ENCODE results near the gene PRSS58.

Gene PRSS58

GRCh38 chr7:142263598-142264380 lies 5.9 kb upstream of the PRSS58 start:
- Mint-ChIP-seq H3K4me1 (no peaks in the 10 kb centered on the region), H3K36me3 (no peaks in the 10 kb centered on the region), H3K4me3 (no peak overlapping the region), H3K9me3 (no peaks in the 10 kb centered on the region), H3K27me3 (no peaks in the 10 kb centered on the region), H3K27ac (no peak overlapping the region)
- no peak for DNase-seq
- CTCF ChIA-PET = no interaction called here

- no peaks in the 10 kb centered on the region for H3K4me1 Mint-ChIP-seq
- CTCF ChIA-PET = no interaction called here
- H3K36me3 Mint-ChIP-seq = no peaks in the 10 kb centered on the region
- H3K4me3 Mint-ChIP-seq = no peak overlapping the region
- peaks cover 4% of the 10 kb centered on the region for H3K27me3 Mint-ChIP-seq
- no peak overlapping the region for H3K27ac Mint-ChIP-seq
- no peaks in the 10 kb centered on the region for H3K9me3 Mint-ChIP-seq
- no peak for DNase-seq
Measured at GRCh38 chr7:142250705-142251104, 7.2 kb downstream of the PRSS58 start.

- Mint-ChIP-seq H3K27me3 (peaks cover 4% of the 10 kb centered on the region), H3K9me3 (no peaks in the 10 kb centered on the region), H3K4me1 (no peaks in the 10 kb centered on the region), H3K4me3 (no peak overlapping the region), H3K36me3 (no peaks in the 10 kb centered on the region), H3K27ac (no peak overlapping the region)
- CTCF ChIA-PET = interaction anchor here (0.8 kb wide), 1 partner anchor 29 kb away, joined by 3 read pairs; no protein-coding TSS in a partner anchor
- no peak for DNase-seq
Measured at GRCh38 chr7:142249918-142250317, 7.9 kb downstream of the PRSS58 start.

- DNase-seq = no peak
- no peak overlapping the region for H3K27ac Mint-ChIP-seq
- no peaks in the 10 kb centered on the region for H3K9me3 Mint-ChIP-seq
- H3K27me3 Mint-ChIP-seq = peaks cover 4% of the 10 kb centered on the region
- H3K4me1 Mint-ChIP-seq = no peaks in the 10 kb centered on the region
- no peak overlapping the region for H3K4me3 Mint-ChIP-seq
- no peaks in the 10 kb centered on the region for H3K36me3 Mint-ChIP-seq
- CTCF ChIA-PET = interaction anchor here (0.6 to 1.1 kb wide), 2 partner anchors 15 to 54 kb away, joined by 3 to 4 read pairs; no protein-coding TSS in a partner anchor
Measured at GRCh38 chr7:142248166-142249160, 9.4 kb downstream of the PRSS58 start.

GRCh38 chr7:142243823-142244222 lies 14.0 kb downstream of the PRSS58 start:
- Mint-ChIP-seq H3K27me3 (peaks cover 4% of the 10 kb centered on the region), H3K4me3 (no peak overlapping the region), H3K36me3 (no peaks in the 10 kb centered on the region), H3K4me1 (no peaks in the 10 kb centered on the region), H3K27ac (no peak overlapping the region), H3K9me3 (no peaks in the 10 kb centered on the region)
- CTCF ChIA-PET = no interaction called here
- DNase-seq = no peak

GRCh38 chr7:142240546-142240945 lies 17.3 kb downstream of the PRSS58 start:
- no peaks in the 10 kb centered on the region for H3K9me3 Mint-ChIP-seq
- H3K27ac Mint-ChIP-seq = no peak overlapping the region
- DNase-seq = no peak
- no peaks in the 10 kb centered on the region for H3K4me1 Mint-ChIP-seq
- CTCF ChIA-PET = no interaction called here
- H3K36me3 Mint-ChIP-seq = no peaks in the 10 kb centered on the region
- H3K27me3 Mint-ChIP-seq = no peaks in the 10 kb centered on the region
- H3K4me3 Mint-ChIP-seq = no peak overlapping the region

- Mint-ChIP-seq H3K27ac (no peak overlapping the region), H3K9me3 (no peaks in the 10 kb centered on the region), H3K36me3 (no peaks in the 10 kb centered on the region), H3K4me3 (no peak overlapping the region), H3K4me1 (no peaks in the 10 kb centered on the region), H3K27me3 (no peaks in the 10 kb centered on the region)
- CTCF ChIA-PET = no interaction called here
- DNase-seq = no peak
Measured at GRCh38 chr7:142231716-142232115, 26.1 kb downstream of the PRSS58 start.

GRCh38 chr7:142228537-142229104 lies 29.2 kb downstream of the PRSS58 start:
- Mint-ChIP-seq H3K9me3 (no peaks in the 10 kb centered on the region), H3K36me3 (no peaks in the 10 kb centered on the region), H3K4me3 (no peak overlapping the region), H3K27ac (no peak overlapping the region), H3K4me1 (no peaks in the 10 kb centered on the region), H3K27me3 (peaks cover 4% of the 10 kb centered on the region)
- no peak for DNase-seq
- CTCF ChIA-PET = no interaction called here
